Activated CD8-positive, alpha-beta memory T cell treated with anti-CD3 and anti-CD28 coated beads for 48 hours (primary cell): Measurements from ENCODE around the gene HOXB6.

Experiments
- DNase-seq, 3 experiments: peaks; one replicate each; pipeline ENCODE4 v3.0.0-alpha.2; 2020; ENCODE audit warnings: low read depth in 2 of 3, low spot score in 2 of 3

The HOXB6 gene

GRCh38 chr17:48596000-48596734 is 8.6 kb downstream of the HOXB6 start:
- DNase-seq, result no peak

GRCh38 chr17:48595278-48595999 is 9.3 kb downstream of the HOXB6 start:
- DNase-seq, result no peak

GRCh38 chr17:48594538-48595277 is 10.1 kb downstream of the HOXB6 start:
- no peak for DNase-seq

GRCh38 chr17:48593840-48594537 is 10.8 kb downstream of the HOXB6 start:
- DNase-seq, result peak; percentile 60 to 80 (median 71)

- no peak for DNase-seq
These were observed 11.5 kb downstream of the HOXB6 start, which contains the start of gene HOXB5 for GRCh38 chr17:48593126-48593829. Gene HOXB5 (minus strand): TSS chr17:48593779. CDS start chr17:48593682, 97 bp downstream.

- no peak for DNase-seq
These were observed 12.2 kb downstream of the HOXB6 start for GRCh38 chr17:48592577-48592976.

- DNase-seq, result no peak
These were observed 12.7 kb downstream of the HOXB6 start for GRCh38 chr17:48592057-48592514.

- DNase-seq, result no peak
These were observed 13.3 kb downstream of the HOXB6 start for GRCh38 chr17:48591255-48592056.

GRCh38 chr17:48590607-48591161 is 14.1 kb downstream of the HOXB6 start:
- DNase-seq, result no peak

- no peak for DNase-seq
These were observed 14.8 kb downstream of the HOXB6 start, which contains the start of gene HOXB3 for GRCh38 chr17:48589831-48590606. Gene HOXB3 (minus strand): TSS chr17:48590241. CDS start chr17:48552474, 37,767 bp downstream.

GRCh38 chr17:48589060-48589830 is 15.5 kb downstream of the HOXB6 start:
- DNase-seq, result no peak

GRCh38 chr17:48588528-48588927 is 16.3 kb downstream of the HOXB6 start:
- no peak for DNase-seq

- DNase-seq, result no peak
These were observed 16.7 kb downstream of the HOXB6 start for GRCh38 chr17:48588074-48588415.

- no peak for DNase-seq
These were observed 17.3 kb downstream of the HOXB6 start for GRCh38 chr17:48587276-48588073.

GRCh38 chr17:48586355-48587258 is 18.2 kb downstream of the HOXB6 start:
- DNase-seq, result no peak

- DNase-seq, result no peak
These were observed 20.5 kb downstream of the HOXB6 start for GRCh38 chr17:48584223-48584741.
